SU-DHL-6 (cell line): ENCODE results near the gene CFAP100.

Experiments used
- CTCF ChIP-seq: fragments of 200-600 bp; sonication (generic); IDR thresholded peaks from one replicate; pipeline ENCODE4 v1.5.1; 2017; ENCODE audit warnings: antibody characterized with exemption, mild to moderate bottlenecking, low read length, moderate library complexity; ENCODE audit not compliant: insufficient read depth, poor library complexity, severe bottlenecking
- EZH2phosphoT487 ChIP-seq: fragments of 200-600 bp; sonication (generic), shearing (Covaris generic); conservative IDR thresholded peaks from 2 replicates; pipeline ENCODE4 v1.6.1; 2018; ENCODE audit warnings: mild to moderate bottlenecking, antibody characterized with exemption, low read length, moderate library complexity, mixed read lengths

DNA sequence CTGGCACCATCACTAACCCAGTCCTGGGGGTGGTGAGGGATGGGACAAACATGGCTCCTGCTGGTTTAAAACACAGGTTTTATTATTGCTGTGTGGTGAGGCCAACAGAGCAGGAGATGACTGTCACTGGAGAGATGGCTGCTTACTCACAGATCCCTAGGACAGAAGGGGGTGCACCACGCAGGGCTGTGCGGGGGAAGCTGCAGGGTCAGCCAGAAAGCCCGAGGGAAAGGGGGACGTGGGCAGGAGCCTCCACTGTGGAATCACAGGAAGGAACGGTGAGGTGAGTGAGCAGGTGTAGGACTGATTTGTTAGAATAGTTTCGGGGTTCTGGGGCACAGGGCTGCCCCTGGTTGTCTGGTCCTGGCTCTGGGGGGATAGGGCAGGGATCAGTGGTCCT is 7.5 kb downstream of the CFAP100 start:
- no peak for TF ChIP-seq CTCF
- no peak for TF ChIP-seq EZH2phosphoT487
